ENCODE data around the gene BCL3.

- no peak for TF ChIP-seq SIN3A (IDR thresholded peaks at IDR 0.05; ENCODE audit: low read depth, low read length)
- TF ChIP-seq SMAD1 (IDR thresholded peaks at IDR 0.05; ENCODE audit: low read depth, partially characterized antibody): no peak
Observed at GRCh38 chr19:44731622-44732021, 16.9 kb upstream of the BCL3 start.
